HEK293 (cell line): ENCODE data around the gene AVL9.
"Not testable (repeated sequence)": the region's sequence is repeated elsewhere in the genome, so short reads cannot be mapped to it uniquely, and the experiment has no call there.

ENCODE experiments used
- CTCF ChIA-PET: fragments of 350-600 bp; formaldehyde crosslinking; extraction: SDS; loops from one replicate; lab custom pipeline; 2021; ENCODE audit warnings: antibody characterized with exemption; lab: Yijun Ruan, JAX
- POLR2A ChIA-PET: fragments of 300-600 bp; formaldehyde crosslinking; extraction: SDS; loops from one replicate; lab custom pipeline; 2020; ENCODE audit warnings: antibody characterized with exemption, inconsistent platforms; lab: Yijun Ruan, JAX
- H3K27ac ChIP-seq: fragments of 200-500 bp; sonication (Bioruptor generic); 2 replicates; pipeline ENCODE4 v1.5.1; 2014; ENCODE audit warnings: low read depth, low read length, control low read depth, inconsistent platforms; ENCODE audit errors: extremely low read depth
- H3K36me3 ChIP-seq, 2 experiments: fragments of 200-500 bp in 1 of 2; sonication (Bioruptor generic) in 1 of 2; 1 replicate in 1 of 2; 2 replicates in 1 of 2; pipeline ENCODE4 v1.5.1; 2014 to 2017; ENCODE audit warnings: inconsistent platforms in 2 of 2, low read length in 2 of 2; ENCODE audit not compliant: control insufficient read depth in 2 of 2, insufficient read depth in 1 of 2
- H3K4me1 ChIP-seq: fragments of 200-500 bp; sonication (Bioruptor generic); 2 replicates; pipeline ENCODE4 v1.5.1; 2014; ENCODE audit warnings: mild to moderate bottlenecking, low read length, inconsistent platforms; ENCODE audit not compliant: control insufficient read depth, insufficient read depth
- H3K4me3 ChIP-seq: 2 replicates; pipeline ENCODE4 v1.5.1; 2011; ENCODE audit warnings: low read depth, mild to moderate bottlenecking, control low read depth, low read length, moderate library complexity
- H3K9me3 ChIP-seq: fragments of 200-500 bp; sonication (Bioruptor generic); 2 replicates; pipeline ENCODE4 v1.5.1; 2014; ENCODE audit warnings: low read depth, low read length, inconsistent platforms; ENCODE audit not compliant: control insufficient read depth, insufficient read depth
- BCL6B ChIP-seq: fragments of 450-650 bp; formaldehyde crosslinking; IDR thresholded peaks from 2 replicates; pipeline ENCODE4 v1.5.1; 2017; ENCODE audit warnings: missing biosample characterization, missing genetic modification characterization
- OSR2 ChIP-seq: fragments of 450-650 bp; formaldehyde crosslinking; IDR thresholded peaks from 2 replicates; pipeline ENCODE4 v1.5.1; 2016; ENCODE audit warnings: missing biosample characterization, missing genetic modification characterization
- PRDM2 ChIP-seq: fragments of 450-650 bp; formaldehyde crosslinking; IDR thresholded peaks from 2 replicates; pipeline ENCODE4 v1.5.1; 2016; ENCODE audit warnings: missing biosample characterization, missing genetic modification characterization, borderline replicate concordance
- REST ChIP-seq: fragments of 450-650 bp; formaldehyde crosslinking; IDR thresholded peaks from 2 replicates; pipeline ENCODE4 v1.5.1; 2016; ENCODE audit warnings: missing biosample characterization, missing genetic modification characterization
- SETDB1 ChIP-seq: IDR thresholded peaks from one replicate; pipeline ENCODE4 v1.6.1; 2017; ENCODE audit warnings: mild to moderate bottlenecking, low read length, moderate library complexity, mixed read lengths; ENCODE audit not compliant: insufficient read length
- SP7 ChIP-seq: fragments of 450-650 bp; formaldehyde crosslinking; IDR thresholded peaks from 2 replicates; pipeline ENCODE4 v1.5.1; 2016; ENCODE audit warnings: missing biosample characterization, missing genetic modification characterization
- ZBTB1 ChIP-seq: fragments of 450-650 bp; formaldehyde crosslinking; IDR thresholded peaks from 2 replicates; pipeline ENCODE4 v1.5.1; 2016; ENCODE audit warnings: missing biosample characterization, missing genetic modification characterization
- ZBTB8A ChIP-seq: fragments of 450-650 bp; formaldehyde crosslinking; IDR thresholded peaks from 2 replicates; pipeline ENCODE4 v1.5.1; 2016; ENCODE audit warnings: missing biosample characterization, missing genetic modification characterization
- ZFP69B ChIP-seq: fragments of 450-650 bp; formaldehyde crosslinking; IDR thresholded peaks from 2 replicates; pipeline ENCODE4 v1.5.1; 2016; ENCODE audit warnings: missing biosample characterization, missing genetic modification characterization
- ZNF10 ChIP-seq: fragments of 450-650 bp; formaldehyde crosslinking; IDR thresholded peaks from 2 replicates; pipeline ENCODE4 v1.5.1; 2017; ENCODE audit warnings: missing biosample characterization, missing genetic modification characterization
- ZNF146 ChIP-seq: fragments of 450-650 bp; formaldehyde crosslinking; IDR thresholded peaks from 2 replicates; pipeline ENCODE4 v1.5.1; 2016; ENCODE audit warnings: missing biosample characterization, missing genetic modification characterization
- ZNF157 ChIP-seq: fragments of 450-650 bp; formaldehyde crosslinking; IDR thresholded peaks from 2 replicates; pipeline ENCODE4 v1.5.1; 2016; ENCODE audit warnings: missing biosample characterization, missing genetic modification characterization
- ZNF211 ChIP-seq: fragments of 450-650 bp; formaldehyde crosslinking; IDR thresholded peaks from 2 replicates; pipeline ENCODE4 v1.5.1; 2016; ENCODE audit warnings: low read depth, missing biosample characterization, missing genetic modification characterization
- ZNF335 ChIP-seq: fragments of 450-650 bp; formaldehyde crosslinking; conservative IDR thresholded peaks from 2 replicates; pipeline ENCODE4 v1.5.1; 2016; ENCODE audit warnings: missing biosample characterization, missing genetic modification characterization
- ZNF341 ChIP-seq: fragments of 450-650 bp; formaldehyde crosslinking; IDR thresholded peaks from 2 replicates; pipeline ENCODE4; 2016; ENCODE audit warnings: low read depth, missing biosample characterization, missing genetic modification characterization
- ZNF366 ChIP-seq: fragments of 450-650 bp; formaldehyde crosslinking; conservative IDR thresholded peaks from 2 replicates; pipeline ENCODE4 v1.5.1; 2016; ENCODE audit warnings: missing biosample characterization, missing genetic modification characterization
- ZNF514 ChIP-seq: fragments of 450-650 bp; formaldehyde crosslinking; IDR thresholded peaks from 2 replicates; pipeline ENCODE4 v1.5.1; 2016; ENCODE audit warnings: missing biosample characterization, missing genetic modification characterization
- ZNF571 ChIP-seq: fragments of 450-650 bp; formaldehyde crosslinking; IDR thresholded peaks from 2 replicates; pipeline ENCODE4 v1.5.0; 2017; ENCODE audit warnings: missing biosample characterization, missing genetic modification characterization
- ZNF654 ChIP-seq: fragments of 450-650 bp; formaldehyde crosslinking; IDR thresholded peaks from 2 replicates; pipeline ENCODE4 v1.5.1; 2016; ENCODE audit warnings: low read depth, missing biosample characterization, missing genetic modification characterization
- ZNF830 ChIP-seq: fragments of 450-650 bp; IDR thresholded peaks from 2 replicates; pipeline ENCODE4 v1.5.0; 2018; ENCODE audit warnings: missing biosample characterization, missing genetic modification characterization, low read depth, mild to moderate bottlenecking, moderate library complexity
- ZSCAN5A ChIP-seq: fragments of 450-650 bp; formaldehyde crosslinking; IDR thresholded peaks from 2 replicates; pipeline ENCODE4 v1.5.1; 2016; ENCODE audit warnings: missing biosample characterization, missing genetic modification characterization

AVL9 gene

GRCh38 chr7:32594965-32595490, 99.7 kb downstream of the AVL9 start:
- ChIA-PET POLR2A (no interaction called here), CTCF (no interaction called here)
- H3K36me3 ChIP-seq, result no peaks in the 10 kb centered on the region
- TF ChIP-seq ZNF654 (tag by site-specific recombination) (no peak), ZNF211 (no peak), ZBTB1 (no peak), ZNF341 (tag by site-specific recombination) (no peak), ZNF10 (no peak), ZBTB8A (tag by site-specific recombination) (no peak), PRDM2 (tag by site-specific recombination) (no peak), ZNF571 (tag by site-specific recombination) (no peak), ZNF830 (tag by site-specific recombination) (no peak), ZNF335 (tag by site-specific recombination) (no peak)
- TF ChIP-seq, all 188 proteins: peak for 0
- no peak overlapping the region for H3K4me3 ChIP-seq
- no peaks in the 10 kb centered on the region for H3K9me3 ChIP-seq
- H3K27ac ChIP-seq, result no peak overlapping the region
- no peaks in the 10 kb centered on the region for H3K4me1 ChIP-seq

GRCh38 chr7:32601196-32601595, 105.9 kb downstream of the AVL9 start:
- H3K36me3 ChIP-seq, CTCF ChIA-PET, H3K4me3 ChIP-seq, H3K27ac ChIP-seq, H3K4me1 ChIP-seq, H3K9me3 ChIP-seq, POLR2A ChIA-PET: not testable (repeated sequence)
- TF ChIP-seq ZNF146 (tag by site-specific recombination), result 0 out of 2 replicates have a peak, but pooled peaks have one; percentile 28

GRCh38 chr7:32602470-32602869, 107.2 kb downstream of the AVL9 start:
- POLR2A ChIA-PET, result no interaction called here
- no peaks in the 10 kb centered on the region for H3K9me3 ChIP-seq
- no peaks in the 10 kb centered on the region for H3K4me1 ChIP-seq
- CTCF ChIA-PET, result interaction anchor here (0.7 kb wide), 1 partner anchor 30 kb away, joined by 5 read pairs; no protein-coding TSS in a partner anchor
- H3K27ac ChIP-seq, result no peak overlapping the region
- no peaks in the 10 kb centered on the region for H3K36me3 ChIP-seq
- no peak overlapping the region for H3K4me3 ChIP-seq
- TF ChIP-seq ZSCAN5A (tag by site-specific recombination) (no peak), ZNF366 (tag by site-specific recombination) (no peak), SETDB1 (no peak), BCL6B (tag by site-specific recombination) (no peak), ZNF514 (no peak), ZFP69B (tag by site-specific recombination) (no peak), REST (no peak), ZNF157 (no peak), OSR2 (tag by site-specific recombination) (no peak), SP7 (tag by site-specific recombination) (no peak)
